Measurements from ENCODE around the gene GLIS1. TPM values are rescaled to one million over a fixed set of nuclear protein-coding genes. Genes with fewer than 3 reads are reported as not detected.

GLIS1 gene
- polyA plus RNA-seq, 1 donor (not counting 4 experiments of a cell fraction or from before 2014, with no cell fraction given): not detected

DNA sequence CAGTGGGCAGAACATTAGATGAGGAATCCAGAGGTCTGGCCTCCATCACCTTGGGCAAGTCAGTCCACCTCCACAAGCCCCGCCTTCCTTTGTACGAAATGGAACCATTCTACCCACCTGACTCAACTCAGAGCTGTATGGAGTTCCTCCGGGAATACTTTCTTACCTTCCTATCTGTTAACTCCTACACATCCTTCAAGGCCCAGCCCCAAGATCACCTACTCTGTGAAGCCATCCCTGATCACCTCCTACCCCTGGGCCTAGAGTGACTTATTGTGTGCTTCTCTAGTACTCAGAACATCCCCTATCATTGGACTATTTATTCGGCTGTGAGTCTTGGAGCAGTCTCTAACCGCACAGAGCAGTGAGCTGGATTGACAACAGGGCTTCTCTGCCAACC, 66.7 kb downstream of the GLIS1 start:
- dilution Hi-C loops (cut with MboI; ENCODE audit: extremely low pct_ligation_motif_present, low sequenced_read_pairs): no loop called here
- TF ChIP-seq, protein P1, sequence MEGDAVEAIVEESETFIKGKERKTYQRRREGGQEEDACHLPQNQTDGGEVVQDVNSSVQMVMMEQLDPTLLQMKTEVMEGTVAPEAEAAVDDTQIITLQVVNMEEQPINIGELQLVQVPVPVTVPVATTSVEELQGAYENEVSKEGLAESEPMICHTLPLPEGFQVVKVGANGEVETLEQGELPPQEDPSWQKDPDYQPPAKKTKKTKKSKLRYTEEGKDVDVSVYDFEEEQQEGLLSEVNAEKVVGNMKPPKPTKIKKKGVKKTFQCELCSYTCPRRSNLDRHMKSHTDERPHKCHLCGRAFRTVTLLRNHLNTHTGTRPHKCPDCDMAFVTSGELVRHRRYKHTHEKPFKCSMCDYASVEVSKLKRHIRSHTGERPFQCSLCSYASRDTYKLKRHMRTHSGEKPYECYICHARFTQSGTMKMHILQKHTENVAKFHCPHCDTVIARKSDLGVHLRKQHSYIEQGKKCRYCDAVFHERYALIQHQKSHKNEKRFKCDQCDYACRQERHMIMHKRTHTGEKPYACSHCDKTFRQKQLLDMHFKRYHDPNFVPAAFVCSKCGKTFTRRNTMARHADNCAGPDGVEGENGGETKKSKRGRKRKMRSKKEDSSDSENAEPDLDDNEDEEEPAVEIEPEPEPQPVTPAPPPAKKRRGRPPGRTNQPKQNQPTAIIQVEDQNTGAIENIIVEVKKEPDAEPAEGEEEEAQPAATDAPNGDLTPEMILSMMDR (optimal IDR thresholded peaks at IDR 0.05 in 1 of 3, IDR thresholded peaks at IDR 0.05 in 1 of 3, conservative IDR thresholded peaks at IDR 0.05 in 1 of 3; ENCODE audit: extremely low read depth in 1 of 3, insufficient read depth in 2 of 3, low read length in 3 of 3): no peak
- H3K36me3 ChIP-seq (ENCODE audit: control insufficient read depth in 2 of 2, extremely low read depth in 1 of 2, insufficient read depth in 2 of 2, low read length in 2 of 2): no peaks in the 10 kb centered on the region
- no peaks in the 10 kb centered on the region for H3K4me1 ChIP-seq (ENCODE audit: control insufficient read depth, extremely low read depth, insufficient read depth, low read length)
- no peak overlapping the region for H3K4me2 ChIP-seq (ENCODE audit: control insufficient read depth, extremely low read depth, insufficient read depth, low read depth, low read length)
- H3K27me3 ChIP-seq (ENCODE audit: control insufficient read depth, extremely low read depth, insufficient read depth, low read length): peaks cover 18% of the 10 kb centered on the region
- H3K4me3 ChIP-seq (ENCODE audit: control insufficient read depth in 2 of 3, extremely low read depth in 1 of 3, insufficient read depth in 2 of 3, low read depth in 1 of 3, low read length in 3 of 3): no peak overlapping the region
- H3K9me3 ChIP-seq (ENCODE audit: control insufficient read depth, low read depth, low read length): no peaks in the 10 kb centered on the region
- FAIRE-seq (no peak), DNase-seq (ENCODE audit: low read depth, low spot score) (no peak)
- H3K9ac ChIP-seq (ENCODE audit: control insufficient read depth, extremely low read depth, insufficient read depth, low read length): no peak overlapping the region
- no peaks in the 10 kb centered on the region for H3K9me1 ChIP-seq (ENCODE audit: control insufficient read depth, extremely low read depth, insufficient read depth, low read length)
- no peak overlapping the region for H3K27ac ChIP-seq (ENCODE audit: control insufficient read depth, insufficient read depth, low read length)
- peaks cover under 1% of the 10 kb centered on the region for H4K20me1 ChIP-seq (ENCODE audit: control insufficient read depth, extremely low read depth, insufficient read depth, low read length)
- H3K79me2 ChIP-seq (ENCODE audit: control insufficient read depth, insufficient read depth, low read length): no peaks in the 10 kb centered on the region
- H2AFZ ChIP-seq (ENCODE audit: control insufficient read depth, low read length): no peak overlapping the region

DNA sequence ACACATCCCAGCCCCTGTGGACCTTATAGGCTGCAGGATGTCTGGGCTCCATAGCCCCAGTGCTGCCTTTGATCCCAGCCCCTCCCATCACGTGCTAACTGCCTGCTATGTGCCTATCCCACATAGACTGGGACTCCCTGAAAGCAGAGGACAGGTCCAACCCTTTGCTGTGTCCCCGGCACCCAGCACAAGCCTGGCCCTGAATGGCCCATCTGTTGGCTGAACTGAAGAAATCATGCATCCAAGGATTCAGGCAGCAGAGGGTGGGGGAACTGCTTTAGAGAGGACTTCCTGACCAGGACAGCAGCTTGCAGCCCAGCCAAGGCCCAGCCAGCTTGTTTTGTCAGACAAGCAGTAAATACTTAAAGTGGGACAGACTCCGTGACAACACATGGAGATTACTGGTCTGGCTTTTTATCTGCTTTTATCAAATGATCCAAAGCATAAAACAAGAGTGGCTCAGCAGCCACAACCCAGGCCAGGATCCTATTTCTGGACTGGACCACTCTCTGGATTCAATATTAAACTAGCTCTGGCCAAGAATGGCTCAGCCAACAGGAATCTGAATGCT, 69.3 kb downstream of the GLIS1 start:
- no peaks in the 10 kb centered on the region for H3K79me2 ChIP-seq (ENCODE audit: control insufficient read depth, insufficient read depth, low read length)
- dilution Hi-C loops (cut with MboI; ENCODE audit: extremely low pct_ligation_motif_present, low sequenced_read_pairs): no loop called here

More for the DNA sequence above, 69.3 kb downstream of the GLIS1 start:
- Histone ChIP-seq H4K20me1 (ENCODE audit: control insufficient read depth, extremely low read depth, insufficient read depth, low read length) (no peaks in the 10 kb centered on the region), H3K27me3 (ENCODE audit: control insufficient read depth, extremely low read depth, insufficient read depth, low read length) (peaks cover 18% of the 10 kb centered on the region), H3K4me3 (ENCODE audit: control insufficient read depth in 2 of 3, extremely low read depth in 1 of 3, insufficient read depth in 2 of 3, low read depth in 1 of 3, low read length in 3 of 3) (no peak overlapping the region), H2AFZ (ENCODE audit: control insufficient read depth, low read length) (no peak overlapping the region), H3K9me3 (ENCODE audit: control insufficient read depth, low read depth, low read length) (no peaks in the 10 kb centered on the region), H3K9ac (ENCODE audit: control insufficient read depth, extremely low read depth, insufficient read depth, low read length) (no peak overlapping the region), H3K9me1 (ENCODE audit: control insufficient read depth, extremely low read depth, insufficient read depth, low read length) (no peaks in the 10 kb centered on the region), H3K36me3 (ENCODE audit: control insufficient read depth in 2 of 2, extremely low read depth in 1 of 2, insufficient read depth in 2 of 2, low read length in 2 of 2) (no peaks in the 10 kb centered on the region), H3K4me2 (ENCODE audit: control insufficient read depth, extremely low read depth, insufficient read depth, low read depth, low read length) (no peak overlapping the region), H3K27ac (ENCODE audit: control insufficient read depth, insufficient read depth, low read length) (no peak overlapping the region), H3K4me1 (ENCODE audit: control insufficient read depth, extremely low read depth, insufficient read depth, low read length) (no peaks in the 10 kb centered on the region)
- no peak for DNase-seq (ENCODE audit: low read depth, low spot score)
- no peak for FAIRE-seq
- TF ChIP-seq, protein P1 (optimal IDR thresholded peaks at IDR 0.05 in 1 of 3, IDR thresholded peaks at IDR 0.05 in 1 of 3, conservative IDR thresholded peaks at IDR 0.05 in 1 of 3; ENCODE audit: extremely low read depth in 1 of 3, insufficient read depth in 2 of 3, low read length in 3 of 3): no peak
- TF ChIP-seq EZH2 (IDR thresholded peaks at IDR 0.05; ENCODE audit: low read length): no peak

All from keratinocyte (primary cell).